ENCODE results near the gene SMYD3. TPM values are rescaled to one million over a fixed set of nuclear protein-coding genes. Genes with fewer than 3 reads are reported as not detected.
A peak's percentile ranks its signal among the peaks of the same experiment; 100 is the strongest.

The SMYD3 gene
- total and polyA plus RNA-seq, 9 of the 15 experiments (the other 6 are each of a cell fraction or from before 2014, with no cell fraction given): 128 to 440 (median 197) TPM

DNA sequence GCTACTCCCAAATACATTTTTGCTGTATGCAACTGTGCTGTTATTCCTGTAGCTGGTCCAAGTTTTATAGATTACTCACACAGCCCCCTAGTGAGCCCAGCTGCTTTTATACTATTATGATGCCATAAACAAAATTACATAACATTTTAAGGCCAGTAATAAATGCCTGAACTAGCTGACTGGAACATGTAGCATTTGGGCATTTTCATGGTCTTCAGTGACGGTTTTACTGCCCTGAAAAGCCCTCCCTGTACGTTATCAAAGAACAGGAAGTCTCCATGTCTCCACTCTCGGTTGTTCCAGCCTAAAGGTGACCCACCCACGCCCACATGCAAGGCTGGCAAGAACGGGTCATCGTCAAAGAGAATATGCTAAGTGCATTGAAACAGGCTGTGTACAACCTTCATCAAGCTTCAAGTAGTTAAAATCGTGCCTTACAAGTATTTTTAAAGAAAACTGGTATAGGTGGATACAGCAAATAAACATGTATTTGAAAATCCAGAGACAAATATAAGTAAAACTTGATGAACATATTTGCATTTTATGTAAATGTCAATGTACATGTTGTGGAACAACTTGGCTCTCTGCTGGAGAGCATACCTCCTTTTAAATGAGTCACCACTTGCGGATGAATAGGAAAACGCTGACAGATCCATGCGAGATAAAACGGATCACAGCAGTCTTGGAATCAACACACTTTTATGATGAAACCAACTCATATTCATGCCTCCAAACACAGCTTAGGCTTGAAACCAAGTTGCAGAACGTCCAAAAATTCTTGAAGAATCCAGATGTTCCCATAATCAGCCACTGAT lies 520.5 kb downstream of the SMYD3 start (continued):
- TF ChIP-seq TBP (optimal IDR thresholded peaks at IDR 0.05; ENCODE audit: low read depth, low read length) (peak; percentile 40), GATAD2A (IDR thresholded peaks at IDR 0.05) (no peak), ERF (CRISPR knock-in tag; IDR thresholded peaks at IDR 0.05) (peak; percentile 63; the same call in 1 of the 2 replicates), ZNF24 (IDR thresholded peaks at IDR 0.05) (0 out of 2 replicates have a peak, but pooled peaks have one; percentile 1), MAZ (CRISPR knock-in tag; conservative IDR thresholded peaks at IDR 0.05 in 1 of 2, IDR thresholded peaks at IDR 0.05 in 1 of 2) (peak in 1 of 2 experiments; percentile 19; a peak in 1 of 4 replicates), ATF1 (CRISPR knock-in tag; IDR thresholded peaks at IDR 0.05) (no peak), ATF1 (tag; IDR thresholded peaks at IDR 0.05) (0 out of 2 replicates have a peak, but pooled peaks have one; percentile 44), EGR1 (conservative IDR thresholded peaks at IDR 0.05) (peak; percentile 92), ZNF592 (IDR thresholded peaks at IDR 0.05) (peak; percentile 25; the same call in 1 of the 2 replicates), MTA3 (IDR thresholded peaks at IDR 0.05; ENCODE audit: borderline replicate concordance) (peak; percentile 65; the same call in 1 of the 2 replicates), KLF13 (tag; IDR thresholded peaks at IDR 0.05; ENCODE audit: borderline replicate concordance, low read depth) (peak; percentile 40; the same call in 1 of the 2 replicates), MAFG (tag; conservative IDR thresholded peaks at IDR 0.05) (peak; percentile 56; the same call in 1 of the 2 replicates), CBX2 (IDR thresholded peaks at IDR 0.05; ENCODE audit: insufficient read depth, low read length, poor library complexity, severe bottlenecking) (no peak), SMARCA4 (IDR thresholded peaks at IDR 0.05) (peak; percentile 85), FOXJ2 (tag; IDR thresholded peaks at IDR 0.05) (peak; percentile 42; the same call in 1 of the 2 replicates)
- TF ChIP-seq, protein P1, sequence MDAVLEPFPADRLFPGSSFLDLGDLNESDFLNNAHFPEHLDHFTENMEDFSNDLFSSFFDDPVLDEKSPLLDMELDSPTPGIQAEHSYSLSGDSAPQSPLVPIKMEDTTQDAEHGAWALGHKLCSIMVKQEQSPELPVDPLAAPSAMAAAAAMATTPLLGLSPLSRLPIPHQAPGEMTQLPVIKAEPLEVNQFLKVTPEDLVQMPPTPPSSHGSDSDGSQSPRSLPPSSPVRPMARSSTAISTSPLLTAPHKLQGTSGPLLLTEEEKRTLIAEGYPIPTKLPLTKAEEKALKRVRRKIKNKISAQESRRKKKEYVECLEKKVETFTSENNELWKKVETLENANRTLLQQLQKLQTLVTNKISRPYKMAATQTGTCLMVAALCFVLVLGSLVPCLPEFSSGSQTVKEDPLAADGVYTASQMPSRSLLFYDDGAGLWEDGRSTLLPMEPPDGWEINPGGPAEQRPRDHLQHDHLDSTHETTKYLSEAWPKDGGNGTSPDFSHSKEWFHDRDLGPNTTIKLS (IDR thresholded peaks at IDR 0.05; ENCODE audit: borderline replicate concordance, low read depth): no peak

Measured in K562 (cell line).